ENCODE measurements around the gene XPR1.
A peak's percentile ranks its signal among the peaks of the same experiment; 100 is the strongest.

XPR1 gene

GRCh38 chr1:180611016-180611930 is 20.5 kb upstream of the XPR1 start:
- in situ Hi-C loops (cut with MboI; ENCODE audit: low sequenced_read_pairs, unreplicated experiment) = no loop called here
- DNase-seq (ENCODE audit: low spot score) = peak; percentile 15
- TF ChIP-seq CTCF (IDR thresholded peaks at IDR 0.05; ENCODE audit: borderline replicate concordance, control extremely low read depth, extremely low read depth, insufficient read depth, missing control alignments) = no peak

GRCh38 chr1:180612632-180613031 is 19.2 kb upstream of the XPR1 start:
- TF ChIP-seq CTCF (IDR thresholded peaks at IDR 0.05; ENCODE audit: borderline replicate concordance, control extremely low read depth, extremely low read depth, insufficient read depth, missing control alignments) = no peak
- in situ Hi-C loops (cut with MboI; ENCODE audit: low sequenced_read_pairs, unreplicated experiment) = no loop called here
- no peak for DNase-seq (ENCODE audit: low spot score)

- in situ Hi-C loops (cut with MboI; ENCODE audit: low sequenced_read_pairs, unreplicated experiment) = no loop called here
- DNase-seq (ENCODE audit: low spot score) = no peak
- no peak for TF ChIP-seq CTCF (IDR thresholded peaks at IDR 0.05; ENCODE audit: borderline replicate concordance, control extremely low read depth, extremely low read depth, insufficient read depth, missing control alignments)
These were observed 17.1 kb upstream of the XPR1 start for GRCh38 chr1:180614730-180615129.

GRCh38 chr1:180615493-180616290 is 16.1 kb upstream of the XPR1 start:
- no peak for DNase-seq (ENCODE audit: low spot score)
- in situ Hi-C loops (cut with MboI; ENCODE audit: low sequenced_read_pairs, unreplicated experiment) = no loop called here
- no peak for TF ChIP-seq CTCF (IDR thresholded peaks at IDR 0.05; ENCODE audit: borderline replicate concordance, control extremely low read depth, extremely low read depth, insufficient read depth, missing control alignments)

GRCh38 chr1:180616439-180616838 is 15.4 kb upstream of the XPR1 start:
- DNase-seq (ENCODE audit: low spot score) = no peak
- in situ Hi-C loops (cut with MboI; ENCODE audit: low sequenced_read_pairs, unreplicated experiment) = no loop called here
- TF ChIP-seq CTCF (IDR thresholded peaks at IDR 0.05; ENCODE audit: borderline replicate concordance, control extremely low read depth, extremely low read depth, insufficient read depth, missing control alignments) = no peak

GRCh38 chr1:180617774-180618395 is 13.9 kb upstream of the XPR1 start:
- no peak for TF ChIP-seq CTCF (IDR thresholded peaks at IDR 0.05; ENCODE audit: borderline replicate concordance, control extremely low read depth, extremely low read depth, insufficient read depth, missing control alignments)
- in situ Hi-C loops (cut with MboI; ENCODE audit: low sequenced_read_pairs, unreplicated experiment) = no loop called here
- no peak for DNase-seq (ENCODE audit: low spot score)
